SK-N-MC (cell line): Measurements from ENCODE around the gene RBM10.

ENCODE experiments used
- EZH2 ChIP-seq: fragments of 200-600 bp; sonication (generic); IDR thresholded peaks from one replicate; pipeline ENCODE4 v1.6.1; 2017; ENCODE audit warnings: antibody characterized with exemption
- POLR2AphosphoS5 ChIP-seq: IDR thresholded peaks from 2 replicates; pipeline ENCODE4 v1.6.1; 2012; ENCODE audit warnings: mild to moderate bottlenecking, low read depth, low read length, borderline replicate concordance

DNA sequence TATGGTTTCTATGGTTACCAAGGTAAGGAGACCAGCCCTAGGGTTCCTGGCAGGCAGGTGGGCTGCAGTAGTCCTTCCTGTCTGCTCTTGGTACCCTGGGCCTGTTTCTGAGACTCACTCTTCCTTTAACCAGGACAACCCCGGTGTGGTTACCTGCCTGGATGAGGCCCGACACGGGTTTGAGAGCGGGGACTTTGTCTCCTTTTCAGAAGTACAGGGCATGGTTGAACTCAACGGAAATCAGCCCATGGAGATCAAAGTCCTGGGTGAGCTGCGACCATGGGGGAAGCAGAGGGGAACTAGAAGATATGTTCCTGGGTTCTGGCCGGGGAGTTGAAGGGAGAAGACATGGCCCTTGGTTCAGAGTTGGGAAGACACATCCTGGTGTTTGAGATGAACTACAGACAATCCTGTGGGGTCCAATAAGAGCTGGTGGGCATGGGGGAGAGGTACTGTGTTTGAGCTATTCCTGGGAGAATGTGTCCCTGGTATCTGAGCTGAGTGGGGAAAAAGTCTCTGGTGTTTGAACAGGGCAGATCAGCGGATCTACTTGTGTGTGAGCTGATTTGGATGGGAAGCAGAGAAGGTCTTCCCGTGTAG, 56.4 kb downstream of the RBM10 start:
- TF ChIP-seq EZH2 (no peak), POLR2AphosphoS5 (no peak)
